HG03175 (cell line): ENCODE results near the gene CLDN12.
"Not testable (repeated sequence)": the region's sequence is repeated elsewhere in the genome, so short reads cannot be mapped to it uniquely, and the experiment has no call there.

Experiments
- ATAC-seq: cut with Tn5 transposase; IDR thresholded peaks from one replicate; pipeline ENCODE4 v1.9.1; 2021; ENCODE audit warnings: mild to moderate bottlenecking, moderate library complexity; ENCODE audit not compliant: unreplicated experiment

The CLDN12 gene

DNA sequence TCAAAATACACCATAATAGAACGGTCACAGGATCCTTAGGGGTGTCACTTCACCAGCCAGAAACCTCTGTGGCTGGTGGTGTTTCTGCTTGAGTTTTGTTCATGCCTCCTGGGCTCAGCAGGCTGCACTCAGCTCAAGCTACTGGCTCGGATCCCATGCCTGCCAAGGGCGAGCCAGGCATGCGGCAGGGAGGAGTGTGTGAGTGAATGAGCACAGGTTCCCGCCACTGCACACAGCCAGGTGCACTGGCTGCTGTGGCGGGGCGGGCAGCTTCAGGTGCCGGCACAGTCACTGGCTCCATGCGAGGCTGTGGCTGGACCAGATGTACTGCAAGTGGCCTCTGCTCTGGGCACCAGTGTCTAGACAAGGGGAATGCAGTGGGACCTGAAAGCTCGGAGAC lies 29.5 kb downstream of the CLDN12 start:
- no peak for ATAC-seq

DNA sequence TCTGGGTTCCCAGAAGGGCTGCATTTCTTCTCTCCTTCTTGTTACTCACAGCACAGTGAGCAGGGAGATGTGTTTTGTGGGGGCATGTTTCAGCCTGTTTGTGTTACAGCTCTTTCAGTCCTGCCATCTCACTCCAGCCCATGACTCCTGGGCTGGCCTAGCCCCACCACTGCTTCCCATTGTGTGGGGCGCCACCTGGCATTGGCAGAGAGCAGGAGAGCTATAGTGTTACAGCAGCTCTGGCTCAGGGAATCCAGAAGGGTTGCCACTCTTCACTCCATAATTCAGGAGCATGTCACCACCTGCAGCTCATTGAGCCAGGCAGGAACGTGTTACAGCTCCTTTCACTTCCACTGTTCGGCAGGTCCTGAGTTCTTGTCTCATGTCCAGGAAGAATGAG lies 30.0 kb downstream of the CLDN12 start:
- ATAC-seq = no peak

DNA sequence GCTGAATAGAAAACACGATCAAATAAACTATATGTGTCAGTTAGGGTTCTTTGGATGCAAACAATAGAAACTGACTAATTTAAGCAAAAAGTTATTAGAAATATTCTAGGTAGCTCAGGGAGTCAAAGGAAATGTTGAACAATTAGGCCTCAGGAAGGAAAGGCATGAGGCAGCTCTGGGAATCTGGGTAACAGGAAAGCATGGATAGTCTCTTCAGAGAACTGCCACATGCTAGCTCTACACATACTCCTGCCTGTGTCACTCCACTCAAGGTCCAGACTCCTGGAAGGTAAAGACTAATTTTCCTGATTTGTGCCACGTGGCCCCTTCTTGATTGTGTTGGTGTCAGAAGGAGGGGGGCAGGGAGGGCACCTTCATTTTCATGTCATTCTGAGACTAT lies 42.4 kb downstream of the CLDN12 start:
- no peak for ATAC-seq

DNA sequence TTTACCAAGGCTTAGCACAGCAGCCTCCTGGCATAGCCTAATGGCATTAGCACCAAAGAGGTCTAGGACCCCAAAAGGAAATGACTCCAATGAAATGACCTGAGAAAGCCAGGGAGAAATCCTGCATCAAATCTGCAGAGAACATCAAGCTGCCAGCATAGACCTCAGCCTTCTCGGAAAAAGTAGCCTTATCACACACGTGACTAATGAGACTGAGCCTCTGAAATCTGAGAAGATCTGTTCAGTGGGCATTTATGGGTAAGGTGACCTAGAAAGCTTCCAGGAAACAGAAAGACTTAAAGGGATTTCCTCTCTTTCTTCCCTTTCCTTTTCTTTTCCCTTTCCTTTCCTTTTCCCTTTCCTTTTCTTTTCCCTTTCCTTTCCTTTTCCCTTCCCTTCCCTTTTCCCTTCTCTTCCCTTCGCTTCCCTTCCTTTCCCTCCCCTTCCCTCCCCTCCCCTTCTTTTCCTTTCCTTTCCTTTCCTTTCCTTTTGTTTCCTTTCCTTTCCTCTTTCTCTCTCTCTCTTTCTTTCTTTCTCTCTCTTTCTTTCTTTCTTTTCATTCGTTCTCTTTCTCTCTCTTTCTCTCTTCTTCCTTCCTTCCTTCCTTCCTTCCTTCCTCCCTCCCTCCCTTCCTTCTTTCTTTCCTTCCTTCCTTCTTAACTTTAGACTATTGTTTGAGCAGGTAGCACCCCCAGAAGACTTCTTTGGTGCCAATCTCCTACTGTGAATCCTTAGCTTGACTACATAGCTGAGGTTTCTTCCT lies 43.1 kb downstream of the CLDN12 start:
- ATAC-seq = no peak

DNA sequence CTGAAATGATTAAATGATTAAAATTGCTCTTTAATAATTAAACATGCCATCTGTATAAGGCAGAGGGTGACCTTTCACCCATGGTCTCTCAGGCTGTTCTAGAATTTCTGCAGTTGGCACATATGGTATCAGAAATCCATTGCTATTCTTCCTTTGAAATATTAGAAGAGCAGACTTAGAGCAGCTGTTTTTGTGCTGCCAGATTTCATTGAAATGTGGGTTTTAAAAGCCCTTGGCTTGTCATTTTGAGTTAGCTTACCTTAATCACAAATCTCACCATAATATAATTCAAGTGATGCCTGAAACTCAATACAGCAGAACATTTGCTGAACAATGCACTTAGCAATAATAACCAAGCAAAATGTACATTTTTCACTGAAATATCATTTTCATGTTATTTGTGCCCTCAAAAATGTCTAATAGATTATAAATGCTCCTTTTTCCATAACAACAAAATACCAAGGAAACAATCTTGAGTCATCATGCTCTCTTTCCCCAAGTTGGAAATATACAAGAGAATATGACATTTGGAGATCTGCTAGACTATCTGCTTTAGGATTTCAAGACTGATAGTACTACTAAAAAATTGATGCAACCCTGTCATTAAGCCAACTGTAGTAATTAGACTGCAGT lies 50.1 kb downstream of the CLDN12 start:
- ATAC-seq = no peak

DNA sequence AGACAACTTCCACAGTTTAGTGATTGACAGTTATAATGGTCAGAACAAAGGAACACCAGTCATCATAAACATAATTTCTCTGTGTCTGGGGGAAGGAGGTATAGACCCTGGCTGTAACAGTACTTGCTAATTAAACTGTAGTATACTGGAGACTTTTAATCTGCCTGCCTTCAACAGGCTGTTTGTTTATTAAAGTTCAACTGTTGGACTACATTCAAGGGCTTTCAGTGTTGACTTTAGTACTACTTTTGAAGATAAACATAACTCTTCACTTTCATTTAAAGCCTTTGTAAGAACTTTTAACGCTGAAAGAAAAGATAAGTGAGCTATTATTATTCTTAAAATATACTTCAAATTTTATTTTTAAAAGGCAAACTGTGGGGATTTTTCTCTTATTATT lies 50.7 kb downstream of the CLDN12 start:
- ATAC-seq = no peak

DNA sequence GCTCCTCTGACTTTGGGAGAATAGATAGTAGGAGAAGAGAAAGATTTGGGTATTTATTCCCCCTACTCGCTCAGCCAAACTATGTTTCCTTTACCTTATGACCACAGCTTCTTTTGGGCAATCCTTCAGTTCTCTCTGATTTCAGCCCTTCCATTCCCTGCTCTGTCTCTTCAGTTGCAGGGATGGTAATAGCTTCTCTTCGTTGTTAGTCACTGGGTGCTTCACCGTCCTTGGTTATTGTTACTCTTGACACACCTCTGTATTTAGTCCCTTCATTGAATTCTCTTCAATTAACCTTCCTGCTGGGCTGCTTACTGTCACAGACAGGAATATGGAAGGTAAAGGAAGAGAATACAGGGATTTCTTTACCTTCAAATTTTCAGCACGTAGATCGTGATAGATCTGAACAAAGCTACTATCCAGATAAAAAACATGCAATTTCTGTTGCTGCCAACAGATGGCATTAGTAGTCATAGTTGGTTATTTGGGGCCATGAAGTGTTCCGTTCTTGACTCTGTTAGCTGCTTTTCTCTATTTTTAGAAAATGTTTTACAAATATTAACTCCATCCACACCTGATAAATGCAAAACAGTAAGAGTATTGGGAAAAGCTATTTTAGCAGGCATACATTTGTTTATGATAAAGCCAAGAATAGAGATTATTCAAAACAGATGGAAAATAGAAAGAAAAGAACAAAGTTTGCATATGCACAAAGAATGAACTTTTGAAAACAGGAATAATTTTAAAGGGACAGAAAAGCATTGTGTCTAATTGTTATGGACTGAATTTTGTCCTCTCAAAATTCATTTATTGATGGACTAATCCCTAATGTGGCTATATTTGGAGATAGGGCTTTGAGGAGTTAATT lies 52.1 kb downstream of the CLDN12 start:
- peak; percentile 85 for ATAC-seq

DNA sequence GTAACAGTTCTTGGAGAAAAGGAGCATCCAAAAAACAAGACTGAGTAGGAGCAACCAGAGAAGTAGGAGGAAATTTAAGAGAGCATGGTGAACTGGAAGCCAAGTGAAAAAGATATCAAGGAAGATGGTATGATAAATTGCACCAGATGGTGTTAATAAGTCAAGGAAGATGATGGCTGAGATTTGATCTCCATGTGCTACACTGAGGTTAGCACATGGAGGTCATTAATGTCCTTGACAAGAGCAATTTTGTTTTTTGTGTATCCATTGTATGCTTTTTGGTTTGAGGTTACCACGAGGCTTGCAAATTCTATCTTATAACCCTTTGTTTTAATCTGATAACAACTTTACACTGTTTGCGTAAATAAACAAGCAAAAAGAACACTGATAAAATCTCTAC lies 54.8 kb downstream of the CLDN12 start:
- ATAC-seq = no peak

DNA sequence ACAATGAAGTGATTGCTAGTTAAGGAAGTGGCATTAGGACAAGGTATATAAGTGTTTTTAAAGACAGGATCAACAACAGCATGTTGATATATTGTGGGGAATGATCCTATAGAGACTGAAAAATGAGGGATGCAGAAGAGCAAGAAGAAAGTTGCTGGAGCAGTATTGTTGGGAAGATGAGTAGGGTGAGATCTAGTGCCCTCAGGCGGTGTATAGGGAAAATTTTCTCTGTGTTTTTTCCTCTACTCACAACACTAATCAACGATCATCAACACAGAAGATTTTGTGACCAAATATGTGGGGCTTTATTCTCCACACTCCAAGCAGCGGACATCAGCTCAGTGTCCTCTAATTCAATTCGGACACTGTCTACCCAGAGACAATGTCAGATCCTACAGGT lies 56.6 kb downstream of the CLDN12 start:
- no peak for ATAC-seq

DNA sequence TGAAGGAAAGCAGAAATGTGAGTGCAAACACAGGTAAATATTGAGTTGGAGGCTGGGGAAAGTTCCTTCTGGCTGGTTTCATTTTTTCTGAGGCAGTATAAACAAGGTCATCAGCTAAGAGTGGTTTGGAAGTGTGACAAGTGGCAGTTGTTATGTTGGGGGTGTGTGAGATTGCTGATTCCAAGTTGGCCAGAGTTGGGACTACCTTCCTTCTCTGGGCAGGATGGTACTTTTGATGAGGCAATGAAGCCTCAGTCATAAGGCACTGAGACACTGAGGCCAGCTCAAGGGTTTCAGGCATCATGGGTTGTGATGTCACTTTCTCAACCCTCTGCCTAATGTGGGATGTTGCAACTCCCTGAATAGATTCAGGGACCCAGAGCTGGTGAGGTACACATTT lies 58.0 kb downstream of the CLDN12 start:
- ATAC-seq = no peak

DNA sequence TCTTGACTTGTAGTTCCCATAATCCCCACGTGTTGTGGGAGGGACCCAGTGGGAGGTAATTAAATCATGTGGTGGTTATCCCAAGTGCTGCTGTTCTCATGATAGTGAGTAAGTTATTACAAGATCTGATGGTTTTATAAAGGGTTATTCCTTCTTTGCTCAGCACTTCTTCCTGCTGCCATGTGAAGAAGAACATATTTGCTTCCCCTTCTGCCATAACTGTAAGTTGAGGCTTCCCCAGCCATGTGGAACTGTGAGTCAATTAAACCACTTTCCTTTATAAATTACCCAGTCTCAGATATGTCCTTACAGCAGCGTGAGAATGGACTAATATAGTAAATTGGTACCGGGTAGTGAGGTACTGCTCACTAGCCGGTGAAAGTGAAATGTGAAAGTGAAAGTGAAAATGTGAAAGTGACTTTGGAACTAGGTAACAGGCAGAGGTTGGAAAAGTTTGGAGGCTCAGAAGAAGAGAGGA lies 59.9 kb downstream of the CLDN12 start:
- ATAC-seq = not testable (repeated sequence)
